ENCODE results near the gene NTRK3. TPM values are rescaled to one million over a fixed set of nuclear protein-coding genes. Genes with fewer than 3 reads are reported as not detected.
A peak's percentile ranks its signal among the peaks of the same experiment; 100 is the strongest.

Gene NTRK3
- total and polyA plus RNA-seq, 2 of the 13 experiments (the other 11 are each of a cell fraction or from before 2014, with no cell fraction given), result not detected

DNA sequence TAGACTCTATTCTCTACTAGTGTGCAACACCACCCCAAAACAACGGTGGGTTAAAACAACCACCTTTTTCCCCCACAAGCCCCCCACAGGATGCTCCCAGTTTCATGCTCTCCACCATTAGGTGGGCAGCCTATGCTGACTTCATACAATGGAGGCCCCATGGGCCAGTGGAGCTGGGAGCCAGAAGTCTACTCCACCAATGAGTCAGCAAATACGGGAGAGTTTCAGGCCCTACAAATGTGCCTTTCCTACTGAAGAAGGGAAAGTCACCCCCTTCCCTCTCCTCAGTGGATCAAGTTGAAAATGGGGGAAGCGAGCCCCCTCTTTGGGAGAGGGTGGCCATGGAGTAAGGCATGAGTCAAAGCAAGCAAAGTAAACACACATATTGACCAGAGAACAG lies 278.6 kb downstream of the NTRK3 start:
- CTCF ChIA-PET (ENCODE audit: low intra/inter-chr PET ratio, low total read pairs), result no interaction called here

More for the DNA sequence above, 278.6 kb downstream of the NTRK3 start:
- 3% methylated on average over 3 of the region's 3 CpGs for WGBS (ENCODE audit: low lambda C conversion rate)
- no peaks in the 10 kb centered on the region for H3K4me1 ChIP-seq (ENCODE audit: insufficient read depth, low read length)
- DNase-seq (ENCODE audit: low spot score) (no peak), FAIRE-seq (no peak), ATAC-seq (no peak)
- H3K27ac ChIP-seq (ENCODE audit: extremely low read length, insufficient read depth, low read length), result no peak overlapping the region
- no peaks in the 10 kb centered on the region for H3K27me3 ChIP-seq (ENCODE audit: control insufficient read depth in 1 of 2, insufficient read depth in 2 of 2, low read length in 2 of 2)
- intact Hi-C loops (cut with micrococcal nuclease; ENCODE audit: unreplicated experiment), result no loop called here
- POLR2A ChIA-PET, result no interaction called here
- no peak overlapping the region for H3K4me2 ChIP-seq (ENCODE audit: low read depth, low read length)
- H3K9ac ChIP-seq (ENCODE audit: insufficient read depth, low read depth, low read length), result no peak overlapping the region
- H3K79me2 ChIP-seq (ENCODE audit: insufficient read depth, low read length), result no peaks in the 10 kb centered on the region
- no peaks in the 10 kb centered on the region for H4K20me1 ChIP-seq (ENCODE audit: insufficient read depth, low read length)
- BruUV-seq (replicated peaks), result no TSS peak
- H3K9me3 ChIP-seq (ENCODE audit: low read length), result peaks cover 29% of the 10 kb centered on the region; the same call in 1 of the 2 replicates
- in situ Hi-C loops (cut with HindIII; ENCODE audit: extremely low pct_ligation_motif_present, low pct_unique_long_range_greater_than_20kb), result no loop called here
- TF ChIP-seq, protein P1, sequence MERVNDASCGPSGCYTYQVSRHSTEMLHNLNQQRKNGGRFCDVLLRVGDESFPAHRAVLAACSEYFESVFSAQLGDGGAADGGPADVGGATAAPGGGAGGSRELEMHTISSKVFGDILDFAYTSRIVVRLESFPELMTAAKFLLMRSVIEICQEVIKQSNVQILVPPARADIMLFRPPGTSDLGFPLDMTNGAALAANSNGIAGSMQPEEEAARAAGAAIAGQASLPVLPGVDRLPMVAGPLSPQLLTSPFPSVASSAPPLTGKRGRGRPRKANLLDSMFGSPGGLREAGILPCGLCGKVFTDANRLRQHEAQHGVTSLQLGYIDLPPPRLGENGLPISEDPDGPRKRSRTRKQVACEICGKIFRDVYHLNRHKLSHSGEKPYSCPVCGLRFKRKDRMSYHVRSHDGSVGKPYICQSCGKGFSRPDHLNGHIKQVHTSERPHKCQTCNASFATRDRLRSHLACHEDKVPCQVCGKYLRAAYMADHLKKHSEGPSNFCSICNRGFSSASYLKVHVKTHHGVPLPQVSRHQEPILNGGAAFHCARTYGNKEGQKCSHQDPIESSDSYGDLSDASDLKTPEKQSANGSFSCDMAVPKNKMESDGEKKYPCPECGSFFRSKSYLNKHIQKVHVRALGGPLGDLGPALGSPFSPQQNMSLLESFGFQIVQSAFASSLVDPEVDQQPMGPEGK (CRISPR knock-in tag; IDR thresholded peaks at IDR 0.05), result no peak
- TF ChIP-seq MATR3 (CRISPR knock-in tag; IDR thresholded peaks at IDR 0.05) (no peak), MED8 (CRISPR knock-in tag; IDR thresholded peaks at IDR 0.05; ENCODE audit: insufficient replicate concordance) (no peak), NFE2L2 (IDR thresholded peaks at IDR 0.05; ENCODE audit: low read length) (peak; percentile 55), PHF8 (CRISPR knock-in tag; IDR thresholded peaks at IDR 0.05) (no peak)
- TF ChIP-seq, protein P2, sequence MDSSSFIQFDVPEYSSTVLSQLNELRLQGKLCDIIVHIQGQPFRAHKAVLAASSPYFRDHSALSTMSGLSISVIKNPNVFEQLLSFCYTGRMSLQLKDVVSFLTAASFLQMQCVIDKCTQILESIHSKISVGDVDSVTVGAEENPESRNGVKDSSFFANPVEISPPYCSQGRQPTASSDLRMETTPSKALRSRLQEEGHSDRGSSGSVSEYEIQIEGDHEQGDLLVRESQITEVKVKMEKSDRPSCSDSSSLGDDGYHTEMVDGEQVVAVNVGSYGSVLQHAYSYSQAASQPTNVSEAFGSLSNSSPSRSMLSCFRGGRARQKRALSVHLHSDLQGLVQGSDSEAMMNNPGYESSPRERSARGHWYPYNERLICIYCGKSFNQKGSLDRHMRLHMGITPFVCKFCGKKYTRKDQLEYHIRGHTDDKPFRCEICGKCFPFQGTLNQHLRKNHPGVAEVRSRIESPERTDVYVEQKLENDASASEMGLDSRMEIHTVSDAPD (CRISPR knock-in tag; IDR thresholded peaks at IDR 0.05), result no peak
- H3K4me3 ChIP-seq (replicated peaks in 1 of 3; ENCODE audit: insufficient read depth in 1 of 3, low read depth in 2 of 3, low read length in 3 of 3), result no peak overlapping the region
- H3K36me3 ChIP-seq (replicated peaks in 1 of 2; ENCODE audit: control insufficient read depth in 1 of 2, insufficient read depth in 2 of 2, low read length in 2 of 2), result no peaks in the 10 kb centered on the region
- H2AFZ ChIP-seq (ENCODE audit: low read length), result no peak overlapping the region
